ENCODE measurements around the gene SPR. TPM values are rescaled to one million over a fixed set of nuclear protein-coding genes. Genes with fewer than 3 reads are reported as not detected.

The SPR gene
- total RNA-seq, 2 experiments from 2014 or later = 7.1 to 8.5 TPM

- H3K9me3 Mint-ChIP-seq = no peaks in the 10 kb centered on the region
- CTCF ChIA-PET = interaction anchor here (3.1 kb wide), 2 partner anchors 11 to 34 kb away, joined by 14 to 15 read pairs; partner anchors contain the start of gene EMX1
- H3K4me3 Mint-ChIP-seq = no peak overlapping the region
- peaks cover 4% of the 10 kb centered on the region for H3K4me1 Mint-ChIP-seq (ENCODE audit: low read depth)
- intact Hi-C loops (cut with micrococcal nuclease) = no loop called here
- peaks cover 23% of the 10 kb centered on the region for H3K27me3 Mint-ChIP-seq
- POLR2A ChIA-PET = no interaction called here
- no peak overlapping the region for H3K27ac Mint-ChIP-seq
- no peaks in the 10 kb centered on the region for H3K36me3 Mint-ChIP-seq
- DNase-seq = no peak
Measured at GRCh38 chr2:72927619-72928550, 40.7 kb downstream of the SPR start.

- CTCF ChIA-PET = no interaction called here
- intact Hi-C loops (cut with micrococcal nuclease) = no loop called here
Measured at GRCh38 chr2:72929010-72929409, 41.8 kb downstream of the SPR start.

GRCh38 chr2:72931280-72931910 lies 44.2 kb downstream of the SPR start:
- POLR2A ChIA-PET = no interaction called here

More at GRCh38 chr2:72929010-72929409, 41.8 kb downstream of the SPR start:
- POLR2A ChIA-PET = no interaction called here
- DNase-seq = no peak
- no peaks in the 10 kb centered on the region for H3K9me3 Mint-ChIP-seq
- H3K4me1 Mint-ChIP-seq (ENCODE audit: low read depth) = peaks cover under 1% of the 10 kb centered on the region
- no peaks in the 10 kb centered on the region for H3K36me3 Mint-ChIP-seq
- H3K27ac Mint-ChIP-seq = no peak overlapping the region
- H3K4me3 Mint-ChIP-seq = no peak overlapping the region
- peaks cover 12% of the 10 kb centered on the region for H3K27me3 Mint-ChIP-seq

GRCh38 chr2:72932045-72932740 lies 45.0 kb downstream of the SPR start:
- no peak for DNase-seq
- Mint-ChIP-seq H3K36me3 (no peaks in the 10 kb centered on the region), H3K4me1 (ENCODE audit: low read depth) (no peaks in the 10 kb centered on the region), H3K27me3 (peaks cover 6% of the 10 kb centered on the region), H3K4me3 (no peak overlapping the region), H3K9me3 (no peaks in the 10 kb centered on the region), H3K27ac (no peak overlapping the region)
- ChIA-PET POLR2A (no interaction called here), CTCF (interaction anchor here (1.7 to 3.5 kb wide), 2 partner anchors 40 to 245 kb away, joined by 4 to 17 read pairs; no protein-coding TSS in a partner anchor)
- intact Hi-C loops (cut with micrococcal nuclease) = no loop called here

More at GRCh38 chr2:72931280-72931910, 44.2 kb downstream of the SPR start:
- no peaks in the 10 kb centered on the region for H3K36me3 Mint-ChIP-seq
- peak; percentile 48 for DNase-seq
- H3K9me3 Mint-ChIP-seq = no peaks in the 10 kb centered on the region
- H3K27ac Mint-ChIP-seq = no peak overlapping the region
- no peak overlapping the region for H3K4me3 Mint-ChIP-seq
- peaks cover 6% of the 10 kb centered on the region for H3K27me3 Mint-ChIP-seq
- CTCF ChIA-PET = no interaction called here
- intact Hi-C loops (cut with micrococcal nuclease) = no loop called here
- H3K4me1 Mint-ChIP-seq (ENCODE audit: low read depth) = no peaks in the 10 kb centered on the region

- no peaks in the 10 kb centered on the region for H3K4me1 Mint-ChIP-seq (ENCODE audit: low read depth)
- no peak overlapping the region for H3K27ac Mint-ChIP-seq
- H3K9me3 Mint-ChIP-seq = no peaks in the 10 kb centered on the region
- H3K27me3 Mint-ChIP-seq = peaks cover 6% of the 10 kb centered on the region
- H3K36me3 Mint-ChIP-seq = no peaks in the 10 kb centered on the region
- no peak for DNase-seq
- intact Hi-C loops (cut with micrococcal nuclease) = no loop called here
- POLR2A ChIA-PET = no interaction called here
- H3K4me3 Mint-ChIP-seq = no peak overlapping the region
- CTCF ChIA-PET = interaction anchor here (1.7 to 3.5 kb wide), 2 partner anchors 40 to 245 kb away, joined by 4 to 17 read pairs; no protein-coding TSS in a partner anchor
Measured at GRCh38 chr2:72932805-72933204, 45.6 kb downstream of the SPR start.

- POLR2A ChIA-PET = no interaction called here
- Mint-ChIP-seq H3K4me1 (ENCODE audit: low read depth) (no peaks in the 10 kb centered on the region), H3K36me3 (no peaks in the 10 kb centered on the region), H3K4me3 (no peak overlapping the region), H3K27me3 (peaks cover 6% of the 10 kb centered on the region), H3K9me3 (no peaks in the 10 kb centered on the region), H3K27ac (no peak overlapping the region)
- no peak for DNase-seq
- CTCF ChIA-PET = interaction anchor here (1.7 to 3.5 kb wide), 2 partner anchors 41 to 244 kb away, joined by 4 to 17 read pairs; no protein-coding TSS in a partner anchor
- intact Hi-C loops (cut with micrococcal nuclease) = no loop called here
Measured at GRCh38 chr2:72933207-72933606, 46.0 kb downstream of the SPR start.

GRCh38 chr2:72933646-72934151 lies 46.5 kb downstream of the SPR start:
- no peaks in the 10 kb centered on the region for H3K4me1 Mint-ChIP-seq (ENCODE audit: low read depth)
- no peak overlapping the region for H3K27ac Mint-ChIP-seq
- H3K4me3 Mint-ChIP-seq = no peak overlapping the region
- H3K36me3 Mint-ChIP-seq = no peaks in the 10 kb centered on the region
- POLR2A ChIA-PET = no interaction called here
- H3K27me3 Mint-ChIP-seq = peaks cover 6% of the 10 kb centered on the region
- DNase-seq = no peak
- no peaks in the 10 kb centered on the region for H3K9me3 Mint-ChIP-seq
- intact Hi-C loops (cut with micrococcal nuclease) = no loop called here
- CTCF ChIA-PET = interaction anchor here (1.7 to 3.5 kb wide), 2 partner anchors 41 to 244 kb away, joined by 4 to 17 read pairs; no protein-coding TSS in a partner anchor

GRCh38 chr2:72934683-72935610 lies 47.7 kb downstream of the SPR start:
- Mint-ChIP-seq H3K4me3 (no peak overlapping the region), H3K27me3 (peaks cover 6% of the 10 kb centered on the region), H3K27ac (no peak overlapping the region), H3K4me1 (ENCODE audit: low read depth) (no peaks in the 10 kb centered on the region), H3K36me3 (no peaks in the 10 kb centered on the region), H3K9me3 (no peaks in the 10 kb centered on the region)
- intact Hi-C loops (cut with micrococcal nuclease) = no loop called here
- POLR2A ChIA-PET = no interaction called here
- CTCF ChIA-PET = interaction anchor here (1.4 to 3.5 kb wide), 2 partner anchors 39 to 43 kb away, joined by 6 to 17 read pairs; no protein-coding TSS in a partner anchor
- no peak for DNase-seq

GRCh38 chr2:72935611-72935957 lies 48.4 kb downstream of the SPR start:
- CTCF ChIA-PET = interaction anchor here (1.4 to 3.5 kb wide), 2 partner anchors 38 to 43 kb away, joined by 6 to 17 read pairs; no protein-coding TSS in a partner anchor
- H3K4me1 Mint-ChIP-seq (ENCODE audit: low read depth) = no peaks in the 10 kb centered on the region
- H3K4me3 Mint-ChIP-seq = no peak overlapping the region
- H3K27ac Mint-ChIP-seq = no peak overlapping the region
- intact Hi-C loops (cut with micrococcal nuclease) = no loop called here
- H3K9me3 Mint-ChIP-seq = no peaks in the 10 kb centered on the region
- no peaks in the 10 kb centered on the region for H3K36me3 Mint-ChIP-seq
- no peak for DNase-seq
- peaks cover 6% of the 10 kb centered on the region for H3K27me3 Mint-ChIP-seq
- POLR2A ChIA-PET = no interaction called here

GRCh38 chr2:72936660-72937355 lies 49.6 kb downstream of the SPR start:
- CTCF ChIA-PET = no interaction called here
- DNase-seq = no peak
- intact Hi-C loops (cut with micrococcal nuclease) = no loop called here
- H3K4me1 Mint-ChIP-seq (ENCODE audit: low read depth) = no peaks in the 10 kb centered on the region
- no peaks in the 10 kb centered on the region for H3K36me3 Mint-ChIP-seq
- H3K27ac Mint-ChIP-seq = no peak overlapping the region
- H3K4me3 Mint-ChIP-seq = no peak overlapping the region
- peaks cover 6% of the 10 kb centered on the region for H3K27me3 Mint-ChIP-seq
- POLR2A ChIA-PET = no interaction called here
- H3K9me3 Mint-ChIP-seq = no peaks in the 10 kb centered on the region

- no peak overlapping the region for H3K4me3 Mint-ChIP-seq
- intact Hi-C loops (cut with micrococcal nuclease) = no loop called here
- H3K9me3 Mint-ChIP-seq = no peaks in the 10 kb centered on the region
- POLR2A ChIA-PET = no interaction called here
- DNase-seq = no peak
- H3K4me1 Mint-ChIP-seq (ENCODE audit: low read depth) = no peaks in the 10 kb centered on the region
- peaks cover 6% of the 10 kb centered on the region for H3K27me3 Mint-ChIP-seq
- H3K27ac Mint-ChIP-seq = no peak overlapping the region
- H3K36me3 Mint-ChIP-seq = no peaks in the 10 kb centered on the region
- CTCF ChIA-PET = no interaction called here
Measured at GRCh38 chr2:72937356-72937669, 50.1 kb downstream of the SPR start.

Measured in activated CD4-positive, alpha-beta memory T cell treated with anti-CD3 and anti-CD28 coated beads for 36 hours (primary cell).